GM18951 (cell line): Measurements from ENCODE around the gene MCCC2.
"Not testable (repeated sequence)": the region's sequence is repeated elsewhere in the genome, so short reads cannot be mapped to it uniquely, and the experiment has no call there.

Source experiments
- POLR2A ChIP-seq: IDR thresholded peaks from 4 replicates; pipeline ENCODE4 v1.6.1; 2011; ENCODE audit warnings: mild to moderate bottlenecking; ENCODE audit not compliant: insufficient read length, insufficient read depth; ENCODE audit errors: extremely low read depth
- in situ Hi-C: fragments of 300-500 bp; cut with MboI; formaldehyde crosslinking; loops from one replicate; pipeline ENCODE4 v1.12.0; 2022; ENCODE audit warnings: low sequenced_read_pairs, mixed read lengths, inconsistent platforms; ENCODE audit not compliant: unreplicated experiment

Gene MCCC2

DNA sequence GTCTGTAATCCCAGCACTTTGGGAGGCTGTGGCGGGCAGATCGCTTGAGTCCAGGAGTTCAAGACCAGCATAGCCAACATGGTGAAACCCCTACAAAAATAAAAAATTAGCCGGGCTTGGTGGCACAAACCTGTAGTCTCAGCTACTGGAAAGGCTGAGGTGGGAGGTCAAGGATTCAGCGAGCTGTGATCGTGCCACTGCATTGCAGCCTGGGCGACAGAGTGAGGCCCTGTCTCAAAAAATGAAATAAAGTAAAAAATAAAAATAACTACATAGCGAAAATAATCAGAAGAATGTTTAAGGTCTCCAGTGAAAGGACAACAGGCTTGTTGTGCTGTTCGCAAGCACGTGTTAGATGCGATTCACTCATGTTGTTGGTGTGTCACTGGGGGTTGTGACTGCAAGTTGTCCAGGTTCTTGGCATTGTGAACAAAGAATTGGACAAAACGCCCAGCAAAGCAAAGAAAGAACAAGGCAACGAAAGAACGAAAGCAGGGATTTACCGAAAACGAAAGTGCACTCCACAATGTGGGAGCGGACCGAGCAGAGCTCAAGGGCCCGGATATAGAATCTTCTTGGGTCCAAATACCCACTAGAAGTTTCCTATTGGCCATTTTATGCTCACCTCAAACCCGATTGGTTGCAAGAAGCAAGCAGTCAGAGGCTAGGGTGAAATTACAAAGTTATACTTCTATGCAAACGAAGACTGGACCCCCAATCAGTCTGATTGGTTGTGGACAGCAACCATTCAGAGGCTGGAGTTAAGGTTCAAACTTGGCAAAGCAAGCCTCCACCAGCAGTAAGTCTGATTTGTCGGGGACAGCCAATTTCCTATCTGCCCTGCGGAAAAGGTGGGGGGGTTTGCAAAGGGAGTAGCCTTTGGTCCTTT, 844 bp upstream of the MCCC2 start:
- in situ Hi-C loops, result no loop called here
- no peak for TF ChIP-seq POLR2A

- in situ Hi-C loops, result no loop called here
Observed at GRCh38 chr5:71587766-71588532, 809 bp downstream of the MCCC2 start.

GRCh38 chr5:71588533-71588885, 1.4 kb downstream of the MCCC2 start:
- in situ Hi-C loops, result no loop called here
- no peak for TF ChIP-seq POLR2A

More at GRCh38 chr5:71587766-71588532, 809 bp downstream of the MCCC2 start:
- no peak for TF ChIP-seq POLR2A

DNA sequence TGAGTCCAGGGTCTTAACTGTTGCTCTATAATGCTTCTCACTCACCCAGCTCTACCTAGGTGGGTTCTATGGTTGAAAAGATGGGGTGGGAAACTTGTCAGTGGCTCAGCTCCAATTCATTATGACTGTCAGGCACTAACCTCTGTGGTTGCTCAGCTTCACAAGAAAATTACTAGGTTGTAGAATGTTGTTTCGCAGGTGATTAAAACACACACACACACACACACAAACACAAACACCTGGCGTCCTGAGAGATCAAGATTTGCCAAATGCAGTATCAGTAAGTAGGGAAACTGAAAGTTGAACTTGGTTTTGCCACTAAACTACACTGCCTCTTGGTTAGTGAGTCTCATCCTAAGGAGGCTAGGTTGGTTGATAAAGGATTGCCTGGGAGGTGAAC, 2.8 kb downstream of the MCCC2 start:
- in situ Hi-C loops, result no loop called here
- no peak for TF ChIP-seq POLR2A

- in situ Hi-C loops, result no loop called here
- TF ChIP-seq POLR2A, result no peak
Observed at GRCh38 chr5:71591100-71591499, 4.0 kb downstream of the MCCC2 start.

- in situ Hi-C loops, result no loop called here
- no peak for TF ChIP-seq POLR2A
Observed at GRCh38 chr5:71596169-71596568, 9.0 kb downstream of the MCCC2 start.

- TF ChIP-seq POLR2A, result no peak
- in situ Hi-C loops, result no loop called here
Observed at GRCh38 chr5:71597001-71597400, 9.9 kb downstream of the MCCC2 start.

- in situ Hi-C loops, result no loop called here
- TF ChIP-seq POLR2A, result no peak
Observed at GRCh38 chr5:71600783-71601182, 13.6 kb downstream of the MCCC2 start.

GRCh38 chr5:71601222-71602026, 14.3 kb downstream of the MCCC2 start:
- TF ChIP-seq POLR2A, result no peak
- in situ Hi-C loops, result no loop called here

DNA sequence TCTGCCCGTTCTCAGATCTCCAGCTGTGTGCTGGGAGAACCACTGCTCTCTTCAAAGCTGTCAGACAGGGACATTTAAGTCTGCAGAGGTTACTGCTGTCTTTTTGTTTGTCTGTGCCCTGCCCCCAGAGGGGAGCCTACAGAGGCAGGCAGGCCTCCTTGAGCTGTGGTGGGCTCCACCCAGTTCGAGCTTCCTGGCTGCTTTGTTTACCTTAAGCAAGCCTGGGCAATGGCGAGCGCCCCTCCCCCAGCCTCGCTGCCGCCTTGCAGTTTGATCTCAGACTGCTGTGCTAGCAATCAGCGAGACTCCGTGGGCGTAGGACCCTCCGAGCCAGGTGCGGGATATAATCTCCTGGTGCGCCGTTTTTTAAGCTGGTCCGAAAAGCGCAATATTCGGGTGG, 22.8 kb downstream of the MCCC2 start:
- in situ Hi-C loops, result not testable (repeated sequence)

DNA sequence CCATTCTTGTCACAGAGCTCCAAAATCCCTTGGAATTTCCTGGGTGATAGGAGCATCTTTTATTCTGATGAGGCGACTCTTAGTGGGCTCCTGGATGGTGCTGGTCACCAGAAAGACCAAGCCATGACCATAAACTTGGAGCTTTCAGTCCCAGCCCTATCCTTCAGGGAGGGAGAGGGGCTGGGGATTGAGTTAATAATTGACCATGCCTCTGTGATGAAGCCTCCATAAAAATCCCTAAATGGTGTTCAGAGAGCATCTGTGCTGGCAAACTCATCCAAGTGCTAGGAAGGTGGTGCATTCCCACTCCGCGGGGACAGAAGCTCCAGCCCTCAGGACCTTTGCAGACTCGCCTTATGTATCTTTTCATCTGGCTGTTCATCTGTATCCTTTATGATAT, 28.7 kb downstream of the MCCC2 start:
- no peak for TF ChIP-seq POLR2A
- in situ Hi-C loops, result no loop called here

- no peak for TF ChIP-seq POLR2A
- in situ Hi-C loops, result no loop called here
Observed at GRCh38 chr5:71620630-71621029, 33.5 kb downstream of the MCCC2 start.

DNA sequence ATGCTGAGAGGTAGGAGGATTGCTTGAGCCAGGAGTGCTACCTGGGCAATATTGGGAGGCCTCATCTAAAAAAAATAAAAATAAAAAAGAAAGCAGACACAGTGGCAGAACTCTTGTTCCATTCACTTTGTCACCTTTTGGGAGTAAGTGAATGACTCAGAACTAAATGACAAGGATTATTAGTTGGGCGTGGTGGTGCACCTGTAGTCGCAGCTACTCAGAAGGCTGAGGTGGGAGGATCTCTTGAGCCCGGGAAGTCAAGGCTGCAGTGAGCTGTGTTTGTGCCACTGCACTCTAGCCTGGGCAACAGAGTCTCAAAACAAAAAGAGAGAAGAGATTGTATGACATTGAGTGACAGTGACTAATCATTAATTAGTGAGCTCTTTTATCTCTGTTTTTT, 34.1 kb downstream of the MCCC2 start:
- TF ChIP-seq POLR2A, result no peak
- in situ Hi-C loops, result no loop called here
